GM19438 (cell line): ENCODE results near the gene WRNIP1.
A peak's percentile ranks its signal among the peaks of the same experiment; 100 is the strongest.

Experiments
- ATAC-seq: cut with Tn5 transposase; IDR thresholded peaks from one replicate; pipeline ENCODE4 v1.9.1; 2021; ENCODE audit warnings: low read depth; ENCODE audit not compliant: unreplicated experiment

WRNIP1 gene

DNA sequence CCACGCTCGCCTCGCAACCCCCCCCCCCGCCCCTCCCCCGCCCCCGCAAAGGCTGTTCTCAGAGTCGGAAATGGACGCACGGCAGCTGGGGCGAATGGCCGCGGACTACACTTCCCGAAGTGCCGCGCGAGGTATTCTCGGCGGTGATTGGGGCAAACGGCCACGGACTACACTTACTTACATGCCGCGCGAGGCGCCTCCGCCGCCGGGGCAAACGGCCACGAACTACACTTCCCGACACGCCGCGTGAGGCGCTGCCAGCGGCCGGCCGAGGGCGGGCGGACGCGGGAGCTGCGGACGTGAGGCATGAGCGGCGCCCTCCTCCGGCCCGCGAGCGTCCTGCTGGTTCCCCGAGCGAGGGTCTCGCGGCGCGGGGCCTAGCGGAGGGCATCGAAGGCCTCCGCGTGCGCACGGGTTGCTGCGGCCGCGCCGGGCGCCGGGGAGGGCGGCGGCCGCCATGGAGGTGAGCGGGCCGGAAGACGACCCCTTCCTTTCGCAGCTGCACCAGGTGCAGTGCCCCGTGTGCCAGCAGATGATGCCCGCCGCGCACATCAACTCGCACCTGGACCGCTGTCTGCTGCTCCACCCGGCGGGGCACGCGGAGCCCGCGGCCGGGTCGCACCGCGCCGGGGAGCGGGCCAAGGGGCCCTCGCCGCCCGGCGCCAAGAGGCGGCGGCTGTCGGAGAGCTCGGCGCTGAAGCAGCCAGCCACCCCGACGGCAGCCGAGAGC is at the start of gene WRNIP1:
Gene WRNIP1, plus strand, starts transcription at position 228 of the 730 bp plus-strand sequence. Its CDS starts 230 bp downstream, at position 458.
- ATAC-seq = peak; percentile 83

DNA sequence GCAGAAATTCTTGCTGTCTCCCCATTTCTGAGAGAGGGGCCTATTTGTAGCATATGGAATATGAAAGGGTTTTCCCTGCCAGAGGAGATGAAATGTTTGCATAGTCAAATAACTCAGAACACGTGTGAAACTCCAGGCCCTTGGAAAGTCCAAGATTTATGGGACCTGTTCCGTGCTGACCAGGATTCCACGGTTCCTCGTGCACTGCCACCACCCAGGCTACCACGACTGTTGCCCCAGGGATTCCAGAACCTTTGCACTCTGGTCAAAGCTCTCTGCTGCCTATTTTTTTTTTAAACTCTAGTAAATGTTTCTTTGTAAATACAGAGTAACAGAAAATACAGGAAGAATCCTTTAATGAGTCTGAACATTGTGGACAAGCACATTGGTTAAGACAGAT is 49.5 kb upstream of the WRNIP1 start:
- no peak for ATAC-seq

DNA sequence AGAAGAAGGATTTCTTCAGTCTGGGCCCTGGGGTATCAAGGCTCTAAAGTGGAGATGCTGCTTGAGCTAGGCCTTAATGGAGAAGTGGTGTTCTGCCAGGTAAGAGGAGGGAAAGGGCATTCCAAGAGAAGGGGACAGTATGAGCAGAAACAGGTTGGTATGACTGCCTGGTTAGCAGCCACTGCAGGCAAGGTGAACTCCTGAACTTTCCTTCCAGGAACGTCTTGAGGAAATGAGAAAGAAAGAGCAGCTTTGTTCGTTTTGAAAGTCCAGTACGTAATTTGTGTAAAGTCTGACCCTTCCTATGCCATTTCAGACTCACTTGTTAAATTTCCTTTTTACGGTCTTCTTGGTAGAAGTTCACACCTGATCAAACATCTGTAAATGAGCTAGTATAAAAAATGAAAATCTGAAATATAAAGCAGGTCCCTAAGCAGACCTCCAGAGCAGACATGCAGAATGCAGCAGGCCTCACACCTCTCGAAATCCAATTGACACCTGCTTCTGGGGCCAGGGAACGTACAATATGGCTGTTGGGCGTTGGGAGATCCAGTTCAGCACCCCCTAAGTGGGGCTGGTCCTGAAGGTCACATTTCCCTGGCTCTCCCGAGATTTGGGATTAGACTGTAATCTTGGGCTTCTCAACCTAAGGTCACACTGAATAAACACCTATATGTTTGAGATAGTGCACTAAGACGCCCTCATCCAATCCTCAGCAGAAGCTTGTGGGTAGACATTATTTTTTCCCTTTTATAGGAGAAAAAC is 48.1 kb upstream of the WRNIP1 start:
- ATAC-seq = no peak

DNA sequence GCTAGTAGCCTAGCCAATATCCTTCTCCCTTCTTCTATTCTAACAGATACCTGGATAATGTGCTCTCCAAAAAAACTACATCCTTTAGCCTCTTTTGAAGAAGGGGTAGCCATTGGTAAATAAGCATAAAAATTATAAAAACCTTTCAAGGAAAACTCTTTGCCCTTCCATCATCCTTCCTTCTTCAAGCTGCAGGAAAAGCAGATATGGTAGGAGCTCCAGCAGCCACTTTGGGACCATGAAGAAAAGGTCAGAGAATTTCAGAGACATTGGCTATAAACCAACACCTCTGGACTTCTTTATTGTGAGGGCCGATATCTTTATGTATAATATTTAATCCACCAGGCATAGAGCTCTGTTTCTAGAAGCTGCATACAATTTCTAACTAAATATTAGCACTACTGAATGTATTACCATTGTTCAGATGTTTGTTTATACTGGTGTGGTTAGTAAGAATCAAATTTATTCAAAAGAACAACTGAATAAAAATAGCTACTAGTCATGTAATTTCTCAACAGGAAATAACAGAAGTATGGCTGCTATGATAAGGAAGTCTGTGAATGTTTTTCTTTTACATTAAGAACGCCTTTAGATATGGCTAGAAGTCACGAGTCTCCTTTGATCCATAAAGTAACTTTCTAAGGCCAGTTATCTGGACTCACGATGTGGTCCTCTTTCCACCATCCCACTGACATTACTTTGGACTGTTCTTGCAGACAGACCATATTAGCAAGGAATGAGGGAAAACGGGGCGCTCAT is 46.7 kb upstream of the WRNIP1 start:
- no peak for ATAC-seq

DNA sequence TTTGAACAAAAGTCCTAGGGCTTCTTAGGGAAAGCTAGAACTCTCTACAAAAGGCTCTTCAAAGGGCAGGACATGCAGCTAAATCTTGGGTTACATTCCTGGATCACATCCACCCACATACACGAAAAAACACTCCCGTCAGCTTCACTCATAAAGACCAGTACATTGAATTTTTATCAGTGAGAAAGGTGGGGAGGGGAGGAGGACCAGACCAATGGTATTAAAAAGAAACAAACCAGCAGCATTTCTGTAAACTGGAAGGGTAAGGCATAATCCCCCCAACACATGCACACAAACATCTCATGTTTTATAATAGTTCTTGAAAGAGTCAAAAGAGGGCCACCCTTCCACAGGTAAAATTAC is 46.1 kb upstream of the WRNIP1 start:
- no peak for ATAC-seq

DNA sequence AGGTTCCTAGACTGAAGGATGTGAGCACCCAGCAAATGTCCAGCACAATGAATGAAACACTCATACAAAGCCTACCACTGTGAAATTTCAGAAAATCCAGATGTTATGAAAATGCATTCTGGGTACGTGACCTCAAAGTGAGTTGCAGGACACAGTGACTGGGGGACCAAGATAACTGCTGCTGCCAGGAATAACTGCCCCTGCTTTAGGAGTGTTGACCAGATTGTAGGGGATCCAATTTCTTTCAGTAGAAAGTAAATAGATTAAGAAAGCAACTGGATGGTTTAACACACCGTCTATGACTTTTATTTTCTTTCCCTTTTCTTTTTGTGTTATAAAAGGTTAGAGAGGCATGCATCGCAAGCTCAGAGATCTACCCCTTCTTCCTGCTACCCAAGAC is 44.0 kb upstream of the WRNIP1 start:
- ATAC-seq = no peak

DNA sequence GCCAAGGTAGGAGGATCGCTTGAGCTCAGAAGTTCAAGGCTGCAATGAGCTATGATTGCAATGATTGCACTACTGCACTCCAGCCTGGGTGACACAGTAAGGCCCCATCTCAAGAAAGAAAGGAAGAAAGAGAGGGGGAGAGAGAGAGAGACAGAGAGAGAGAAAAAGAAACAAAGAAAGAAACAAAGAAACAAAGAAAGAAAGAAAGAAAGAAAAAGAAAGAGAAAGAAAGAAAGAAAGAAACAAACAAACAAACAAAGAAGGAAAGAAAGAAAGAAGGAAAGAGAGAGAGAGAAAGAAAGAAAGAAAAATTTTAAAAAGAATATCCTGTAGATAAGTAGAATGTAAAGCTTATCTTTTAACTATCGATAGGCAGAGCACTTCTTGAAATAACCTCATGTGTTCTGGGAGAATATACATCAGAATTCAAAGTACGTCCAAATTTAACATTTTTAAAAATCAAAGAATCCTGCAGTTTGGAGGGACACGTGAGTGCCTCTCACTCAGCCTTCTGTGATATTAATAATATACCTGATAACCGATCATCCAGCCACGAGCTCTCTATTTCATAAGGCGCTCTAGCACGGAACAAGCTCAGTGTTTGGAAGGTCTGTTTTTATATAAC is 39.7 kb upstream of the WRNIP1 start:
- no peak for ATAC-seq

DNA sequence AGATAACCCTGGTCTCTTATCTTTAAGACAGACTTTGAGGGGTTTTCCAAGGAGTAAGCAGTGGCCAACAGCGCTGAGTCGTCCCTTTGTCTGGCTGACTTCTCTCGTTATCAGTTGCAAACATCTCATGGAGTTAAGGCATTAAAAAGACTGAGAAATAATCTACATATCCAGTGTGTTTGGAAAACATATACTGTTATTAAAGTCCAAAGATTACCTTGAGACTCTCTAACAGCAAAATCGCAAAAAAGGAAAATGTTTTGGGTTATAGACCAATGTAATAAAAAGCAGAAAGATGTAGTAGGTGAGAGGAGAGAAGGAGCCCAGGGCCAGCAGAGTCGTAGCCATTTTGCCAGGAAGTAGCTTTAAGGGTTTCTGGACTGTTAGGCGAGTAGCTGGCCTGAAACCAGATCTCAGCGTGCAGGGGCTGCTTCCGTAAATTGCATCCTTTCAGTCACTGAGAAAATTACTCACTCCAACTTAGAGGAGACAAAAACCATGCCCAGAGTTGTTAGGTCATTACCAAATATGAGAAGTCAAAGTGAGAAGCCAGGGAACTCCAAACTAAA is 39.1 kb upstream of the WRNIP1 start:
- no peak for ATAC-seq

DNA sequence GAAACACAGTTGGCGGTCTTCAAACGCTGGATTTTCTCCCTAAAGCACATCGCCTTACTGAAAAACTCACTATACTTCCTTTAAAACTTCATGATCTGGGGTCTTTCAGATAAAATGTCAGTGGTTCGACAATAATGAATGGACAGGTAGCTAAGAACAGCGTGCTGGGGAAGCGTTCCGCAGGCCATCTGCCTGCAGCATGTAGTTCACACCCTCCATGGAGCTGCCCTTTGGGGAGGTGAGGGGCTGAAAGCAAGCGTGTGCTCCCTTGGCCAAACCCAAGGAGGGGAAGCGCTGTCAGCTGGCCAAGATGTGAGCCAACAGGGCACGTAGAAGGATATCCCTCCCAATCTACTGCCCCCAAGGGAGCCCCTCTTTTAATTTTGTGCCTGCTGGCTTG is 35.3 kb upstream of the WRNIP1 start:
- ATAC-seq = no peak

DNA sequence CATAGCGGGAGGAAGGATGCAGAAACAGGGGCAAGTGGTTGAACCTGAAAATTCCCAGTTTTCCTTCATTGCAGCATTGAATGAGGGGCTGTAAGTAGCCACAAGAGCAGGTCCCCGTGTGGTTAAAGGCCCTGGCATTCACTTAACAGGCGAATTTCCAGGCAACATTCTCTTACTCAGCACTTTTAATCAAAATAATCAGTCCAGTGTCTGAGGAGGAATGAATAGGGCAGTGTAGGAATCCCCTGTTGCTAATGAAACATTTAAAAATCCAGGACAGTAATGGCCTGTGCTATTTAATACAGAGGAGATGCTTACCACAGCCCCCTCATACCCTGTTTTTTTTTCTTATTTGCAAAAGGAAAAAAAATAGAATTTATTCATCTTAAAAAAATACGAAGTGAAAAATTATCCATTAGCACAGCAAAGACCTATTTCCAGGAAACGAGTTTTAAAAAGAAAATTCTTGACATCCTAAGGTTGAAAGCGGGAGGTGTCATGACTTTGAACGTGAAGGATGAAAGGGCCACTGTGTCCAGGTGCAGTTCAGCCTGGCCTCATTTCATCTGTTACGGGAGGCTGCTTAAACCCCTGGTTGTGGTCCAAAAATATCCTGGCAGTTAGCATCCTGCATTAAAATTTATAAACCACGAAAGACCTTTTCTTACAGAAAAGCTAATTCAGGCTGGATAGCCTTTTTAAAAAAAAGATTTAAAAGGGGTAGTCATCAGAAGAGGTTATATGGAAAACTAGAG is 34.7 kb upstream of the WRNIP1 start:
- no peak for ATAC-seq

DNA sequence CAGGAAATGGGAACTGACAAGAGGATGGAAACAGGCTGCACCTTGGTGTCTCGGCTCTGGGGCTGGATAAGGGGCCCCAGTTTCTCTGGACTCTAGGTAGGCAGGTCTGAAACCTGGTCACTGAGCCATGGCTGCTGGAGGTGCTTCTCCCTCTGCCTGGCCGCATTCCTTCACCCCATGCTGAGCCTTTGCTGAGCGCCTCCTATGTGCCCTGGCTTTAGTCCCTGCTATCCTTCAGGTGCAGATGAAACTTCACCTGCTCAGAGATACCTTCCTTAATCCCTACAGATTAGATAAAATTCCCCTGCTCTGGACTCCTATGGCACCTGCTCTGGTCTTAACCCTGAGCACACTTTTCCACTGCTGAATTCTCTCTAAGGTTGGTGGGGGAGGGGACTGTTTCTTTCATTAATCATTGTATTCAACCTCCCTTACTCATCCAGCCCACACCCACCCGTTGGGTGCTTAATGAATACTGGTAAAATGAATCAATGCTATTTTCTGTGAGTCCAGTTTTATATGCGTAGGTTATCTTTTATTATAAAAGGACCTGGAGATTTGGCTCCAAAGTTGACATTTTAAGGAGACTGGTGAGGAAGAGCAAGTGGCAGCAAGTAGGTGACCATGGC is 33.8 kb upstream of the WRNIP1 start:
- no peak for ATAC-seq

DNA sequence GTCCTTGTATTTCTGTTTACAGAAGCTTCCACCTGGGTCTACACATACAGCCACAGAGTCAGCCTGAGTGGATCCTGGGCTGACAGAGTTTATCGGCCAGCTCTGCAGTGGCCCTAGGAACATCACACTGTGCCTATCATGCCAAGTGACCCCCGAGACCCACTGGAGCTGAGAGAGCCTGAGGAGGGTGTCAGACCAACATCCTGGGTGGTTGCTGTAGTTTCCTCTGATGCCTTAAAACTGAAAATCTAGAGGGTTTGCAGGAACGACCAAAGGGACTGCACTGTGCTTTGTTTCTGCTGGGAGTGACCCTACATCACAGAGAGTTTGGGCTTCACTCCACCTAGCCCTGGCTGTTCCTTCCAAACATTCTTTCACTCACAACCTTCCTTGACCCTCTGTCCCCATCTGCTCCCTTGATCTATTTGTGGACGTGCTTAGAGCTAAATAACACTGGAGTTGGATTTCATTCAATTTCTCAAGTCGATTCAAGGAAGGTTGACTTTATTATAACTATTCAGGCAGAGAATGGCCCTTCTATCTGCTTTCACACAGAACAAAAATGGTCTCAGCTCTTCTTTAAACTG is 32.6 kb upstream of the WRNIP1 start:
- ATAC-seq = no peak

DNA sequence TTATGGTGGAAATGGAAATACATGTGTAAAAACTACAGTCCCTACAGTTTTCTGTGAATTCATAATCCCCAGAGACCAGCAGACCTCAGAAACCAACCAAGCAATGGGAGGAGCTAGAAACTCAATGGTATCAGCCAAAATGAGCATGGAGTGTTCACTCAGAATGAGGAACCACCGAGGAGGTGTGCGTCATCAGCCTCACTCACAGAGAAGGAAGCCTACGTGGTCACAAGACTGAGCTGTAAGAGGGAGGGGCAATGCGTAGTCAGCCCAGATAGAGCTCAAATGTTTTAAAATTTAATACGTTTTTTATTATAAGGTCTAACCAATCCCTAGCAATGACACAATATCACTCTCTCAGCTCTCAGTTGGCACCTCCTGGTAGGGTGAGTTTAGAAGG is 31.9 kb upstream of the WRNIP1 start:
- peak; percentile 85 for ATAC-seq

DNA sequence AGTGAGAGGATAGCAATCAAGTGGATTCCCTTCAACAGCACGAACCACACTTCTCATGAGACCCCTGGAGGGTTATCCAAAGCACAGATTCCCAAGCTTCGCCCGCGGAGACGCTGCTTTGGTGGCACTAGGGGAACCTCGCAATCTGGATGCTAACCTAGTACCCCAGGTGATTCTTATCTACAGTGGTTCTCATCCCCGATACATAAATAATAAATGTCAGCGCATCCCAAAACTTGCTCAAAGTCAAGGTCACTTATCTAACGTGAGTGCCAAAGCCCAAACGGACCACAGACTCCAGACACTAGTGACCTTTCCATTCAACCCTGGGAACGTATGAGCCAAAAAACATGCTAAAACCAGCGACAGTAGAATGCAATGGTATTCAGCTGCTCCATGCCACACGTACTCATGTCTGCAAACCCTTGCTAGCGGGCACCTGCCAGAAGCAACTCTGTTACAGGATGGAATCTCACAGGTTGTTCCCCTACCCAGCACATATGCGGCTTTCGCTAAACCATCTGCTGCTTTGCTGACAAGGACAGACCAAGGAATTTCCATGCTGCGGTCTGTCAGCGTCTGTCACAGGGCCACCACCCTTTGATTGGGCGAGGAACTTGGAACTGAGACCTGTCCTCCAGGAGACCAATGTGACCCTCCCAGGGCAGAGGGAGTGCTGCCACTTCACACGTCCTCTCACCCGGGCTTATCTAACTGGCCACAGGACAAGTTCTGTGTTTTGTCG is 31.3 kb upstream of the WRNIP1 start:
- ATAC-seq = no peak

DNA sequence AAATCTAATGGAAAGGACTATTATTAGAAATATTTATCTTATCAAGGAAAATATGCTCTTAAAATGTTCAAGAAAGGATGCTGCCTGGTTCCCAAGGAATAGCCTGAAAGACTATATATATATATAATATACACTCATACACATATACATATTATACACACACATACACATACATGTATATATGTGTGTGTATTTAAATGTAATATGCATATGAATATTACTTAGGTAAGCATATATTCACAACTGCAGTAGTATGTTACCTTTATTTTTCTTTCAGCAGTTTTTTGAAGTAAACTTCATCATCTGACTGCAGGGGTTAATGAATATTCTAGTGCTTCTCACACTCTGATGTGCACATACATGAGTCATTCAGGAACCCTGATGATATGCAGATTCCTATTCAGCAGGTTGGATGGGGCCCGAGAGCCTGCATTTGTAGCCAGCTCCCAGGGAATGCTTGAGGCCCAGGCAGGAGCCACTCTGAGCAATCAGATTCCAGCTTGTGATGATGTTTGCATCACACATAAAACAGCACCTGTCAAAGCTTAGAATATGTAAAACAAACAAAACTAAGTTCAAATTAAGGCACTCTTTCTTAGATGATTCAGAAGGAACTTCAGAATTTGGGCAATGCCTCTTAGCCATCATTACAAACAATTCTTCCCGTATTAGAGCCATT is 30.6 kb upstream of the WRNIP1 start:
- ATAC-seq = no peak

DNA sequence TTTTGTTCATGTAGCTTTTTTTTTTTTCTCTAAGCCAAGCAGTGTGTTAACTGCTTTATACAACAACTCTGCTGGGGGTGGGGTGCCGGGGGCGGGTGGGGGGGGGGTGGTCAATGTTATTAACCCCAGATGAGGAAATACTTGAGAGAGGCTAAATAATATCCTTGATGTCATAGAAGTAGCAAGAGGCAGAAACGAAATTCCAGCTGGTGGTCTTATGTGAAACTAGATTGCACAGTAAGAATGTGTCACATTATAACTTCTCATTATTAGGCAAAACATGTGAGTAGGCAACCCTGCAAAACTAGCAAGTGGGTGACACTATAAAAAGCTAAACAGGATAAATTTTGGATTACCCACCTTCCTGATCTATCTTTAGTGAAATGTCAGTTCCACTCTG is 27.3 kb upstream of the WRNIP1 start:
- ATAC-seq = no peak

DNA sequence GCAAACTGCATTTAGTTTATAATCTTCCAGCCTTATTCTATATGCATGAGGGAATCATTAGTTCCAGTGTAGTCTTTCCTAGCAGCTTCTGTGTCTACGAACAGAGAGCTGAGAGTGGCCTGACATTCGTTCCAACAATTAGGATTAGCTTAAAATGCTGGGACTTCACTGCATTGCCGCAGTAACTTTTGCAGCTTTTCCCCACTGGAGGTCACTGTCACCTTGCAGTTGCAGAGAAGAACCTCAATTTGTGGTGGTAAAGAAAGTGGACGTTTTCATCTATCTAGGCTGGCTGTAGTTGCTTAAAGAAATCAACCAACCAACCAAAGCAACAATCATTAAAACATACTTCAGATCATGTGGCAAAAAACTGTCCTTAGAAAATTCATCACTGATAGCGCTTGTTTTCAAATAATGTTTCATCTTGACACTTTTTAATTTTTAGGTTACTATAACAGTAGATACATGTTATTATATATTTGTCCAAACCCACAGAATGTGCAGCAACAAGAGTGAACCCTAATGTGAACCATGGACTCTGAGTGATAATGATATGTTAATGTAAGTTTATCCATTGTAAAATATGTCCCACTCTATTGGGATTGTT is 26.7 kb upstream of the WRNIP1 start:
- peak; percentile 60 for ATAC-seq

DNA sequence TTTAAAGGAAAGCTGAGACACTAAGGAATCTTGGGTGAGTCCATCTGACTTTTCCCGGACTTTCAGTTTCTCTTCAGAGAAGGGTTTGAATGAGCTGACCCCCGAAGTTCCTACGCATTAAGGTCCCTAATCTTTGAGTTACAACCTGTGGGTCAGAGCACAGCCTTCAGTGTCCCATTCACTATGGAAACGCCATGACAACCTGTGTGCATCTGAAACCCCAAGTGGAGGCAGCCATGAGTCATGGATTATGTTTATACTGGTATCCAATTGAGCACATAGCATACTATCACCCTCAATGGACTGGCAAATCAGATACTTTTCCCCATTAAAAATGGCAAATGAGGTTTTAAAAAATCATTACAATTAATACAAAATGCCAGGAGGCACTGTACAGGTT is 25.9 kb upstream of the WRNIP1 start:
- ATAC-seq = no peak
